CD4-positive, alpha-beta T cell (primary cell): ENCODE data around the gene NYNRIN. TPM values are rescaled to one million over a fixed set of nuclear protein-coding genes. Genes with fewer than 3 reads are reported as not detected.

Source experiments
- ATAC-seq: fragments of 200-7000 bp; cut with Tn5 transposase; one replicate; pipeline ENCODE4 v1.10.0; 2022; ENCODE audit warnings: mild to moderate bottlenecking; ENCODE audit not compliant: poor library complexity
- CTCF ChIA-PET: fragments of 350-600 bp; sonication (Branson Sonifier 250); formaldehyde crosslinking; loops from one replicate; lab custom pipeline; 2021; ENCODE audit warnings: antibody characterized with exemption, inconsistent platforms; lab: Charles Lee
- POLR2A ChIA-PET: fragments of 350-600 bp; sonication (Branson Sonifier 250); formaldehyde crosslinking; loops from one replicate; lab custom pipeline; 2021; ENCODE audit warnings: antibody characterized with exemption, inconsistent platforms; lab: Charles Lee
- DNase-seq, 14 experiments: peaks; one replicate each; pipeline ENCODE4 v3.0.0-alpha.2; 2013 to 2020; ENCODE audit warnings: mixed read lengths in 2 of 14
- H3K27ac ChIP-seq, 2 donors: one replicate each; pipeline versions ENCODE4 v1.5.1 to v1.7.0; 2013; ENCODE audit warnings: low read length in 2 of 2, low read depth in 1 of 2, mild to moderate bottlenecking in 1 of 2
- H3K27me3 ChIP-seq, 2 experiments: 1 replicate in 1 of 2; 2 replicates in 1 of 2; pipeline versions ENCODE4 v1.6.1 to v1.7.0; 2013; ENCODE audit warnings: low read length in 2 of 2, control low read depth in 1 of 2, mild to moderate bottlenecking in 1 of 2, moderate library complexity in 1 of 2; ENCODE audit not compliant: insufficient read depth in 2 of 2, control insufficient read depth in 1 of 2
- H3K36me3 ChIP-seq: one replicate; pipeline ENCODE4 v1.6.1; 2013; ENCODE audit warnings: low read length, control low read depth; ENCODE audit not compliant: insufficient read depth
- H3K4me1 ChIP-seq: one replicate; pipeline ENCODE4 v1.6.1; 2013; ENCODE audit warnings: low read length, control low read depth; ENCODE audit not compliant: insufficient read depth
- H3K4me3 ChIP-seq: one replicate; pipeline ENCODE4 v1.5.1; 2013; ENCODE audit warnings: mild to moderate bottlenecking, low read length, moderate library complexity
- H3K9me3 ChIP-seq, 2 experiments: 1 replicate in 1 of 2; 2 replicates in 1 of 2; pipeline versions ENCODE4 v1.6.1 to v1.7.0; 2013; ENCODE audit warnings: low read length in 2 of 2, mild to moderate bottlenecking in 2 of 2, control low read depth in 1 of 2, moderate library complexity in 1 of 2; ENCODE audit not compliant: control insufficient read depth in 1 of 2, insufficient read depth in 1 of 2
- H3K27ac Mint-ChIP-seq: one replicate; pipeline ENCODE4 v1.8.0; 2020; ENCODE audit warnings: mixed read lengths
- H3K27me3 Mint-ChIP-seq: one replicate; pipeline ENCODE4 v1.8.0; 2021; ENCODE audit warnings: mixed read lengths
- H3K36me3 Mint-ChIP-seq: one replicate; pipeline ENCODE4 v1.8.0; 2021; ENCODE audit warnings: low read depth, mixed read lengths
- H3K4me1 Mint-ChIP-seq: one replicate; pipeline ENCODE4 v1.8.0; 2021; ENCODE audit warnings: low read depth, mixed read lengths
- H3K4me3 Mint-ChIP-seq: one replicate; pipeline ENCODE4 v1.8.0; 2020; ENCODE audit warnings: mild to moderate bottlenecking, mixed read lengths
- H3K9me3 Mint-ChIP-seq: one replicate; pipeline ENCODE4 v1.8.0; 2020; ENCODE audit warnings: mixed read lengths
- intact Hi-C, 2 experiments: fragments of 100-400 bp; cut with DNase I in 1 of 2; cut with micrococcal nuclease in 1 of 2; formaldehyde crosslinking; loops; one replicate each; pipeline versions ENCODE4 v1.15.1 to v1.9.0; 2023 to 2025; cut with DNase I, micrococcal nuclease
- total RNA-seq, 174 experiments: library from RNA in 2 of 174; stranded (reverse) in 2 of 174; gene quantifications; one replicate each; pipeline ENCODE4 v1.2.3 and lab custom pipeline; 2021 to 2026
- TF ChIP-seq, protein P1 (sequence below): fragments of 200-600 bp; IDR thresholded peaks from one replicate; pipeline ENCODE4 v1.8.0; 2022; ENCODE audit warnings: antibody characterized with exemption, mild to moderate bottlenecking

NYNRIN gene
- total RNA-seq, 2 experiments from 2014 or later = 0.08 to 0.25 TPM

DNA sequence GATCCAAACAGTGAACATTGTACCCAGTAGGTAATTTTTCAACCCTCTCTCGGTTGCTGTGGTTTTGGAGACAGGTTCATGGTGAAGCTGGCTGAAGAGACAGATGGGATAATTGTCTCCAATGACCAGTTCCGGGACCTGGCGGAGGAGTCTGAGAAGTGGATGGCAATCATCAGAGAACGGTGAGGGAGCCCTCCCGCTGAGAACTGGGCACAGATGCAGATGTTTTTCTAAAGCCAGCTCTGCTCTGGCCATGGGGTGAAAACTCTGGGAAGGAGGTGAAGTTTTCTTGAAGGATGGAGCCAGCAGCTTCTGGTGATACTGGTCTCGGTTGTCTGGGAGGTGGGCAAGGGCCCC lies 37.2 kb downstream of the NYNRIN start:
- Histone ChIP-seq H3K27ac (no peak overlapping the region), H3K4me3 (no peak overlapping the region), H3K36me3 (peaks cover 93% of the 10 kb centered on the region), H3K27me3 (no peaks in the 10 kb centered on the region), H3K4me1 (peaks cover 45% of the 10 kb centered on the region), H3K9me3 (no peaks in the 10 kb centered on the region)
- Mint-ChIP-seq H3K4me1 (peaks cover 78% of the 10 kb centered on the region), H3K36me3 (peaks cover 88% of the 10 kb centered on the region), H3K27me3 (no peaks in the 10 kb centered on the region), H3K4me3 (no peak overlapping the region), H3K27ac (peak overlapping the region; percentile 68), H3K9me3 (no peaks in the 10 kb centered on the region)
- ATAC-seq = no peak
- CTCF ChIA-PET = interaction anchor here (0.6 to 3.6 kb wide), 9 partner anchors 9 to 193 kb away, joined by 3 to 64 read pairs (median 6); partner anchors contain the start of genes ADCY4 and TINF2
- POLR2A ChIA-PET = interaction anchor here (0.9 to 10.8 kb wide), 6 partner anchors 9 to 222 kb away, joined by 3 to 270 read pairs (median 5); partner anchors contain the start of genes ADCY4, CHMP4A, CIDEB and RABGGTA
- TF ChIP-seq, protein P1, sequence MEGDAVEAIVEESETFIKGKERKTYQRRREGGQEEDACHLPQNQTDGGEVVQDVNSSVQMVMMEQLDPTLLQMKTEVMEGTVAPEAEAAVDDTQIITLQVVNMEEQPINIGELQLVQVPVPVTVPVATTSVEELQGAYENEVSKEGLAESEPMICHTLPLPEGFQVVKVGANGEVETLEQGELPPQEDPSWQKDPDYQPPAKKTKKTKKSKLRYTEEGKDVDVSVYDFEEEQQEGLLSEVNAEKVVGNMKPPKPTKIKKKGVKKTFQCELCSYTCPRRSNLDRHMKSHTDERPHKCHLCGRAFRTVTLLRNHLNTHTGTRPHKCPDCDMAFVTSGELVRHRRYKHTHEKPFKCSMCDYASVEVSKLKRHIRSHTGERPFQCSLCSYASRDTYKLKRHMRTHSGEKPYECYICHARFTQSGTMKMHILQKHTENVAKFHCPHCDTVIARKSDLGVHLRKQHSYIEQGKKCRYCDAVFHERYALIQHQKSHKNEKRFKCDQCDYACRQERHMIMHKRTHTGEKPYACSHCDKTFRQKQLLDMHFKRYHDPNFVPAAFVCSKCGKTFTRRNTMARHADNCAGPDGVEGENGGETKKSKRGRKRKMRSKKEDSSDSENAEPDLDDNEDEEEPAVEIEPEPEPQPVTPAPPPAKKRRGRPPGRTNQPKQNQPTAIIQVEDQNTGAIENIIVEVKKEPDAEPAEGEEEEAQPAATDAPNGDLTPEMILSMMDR = no peak
- intact Hi-C loops = loop anchor here (1.0 to 10.0 kb wide), 5 partner anchors 71 to 421 kb away; partner anchors contain the start of genes DCAF11 (in 1 of the 2) and NRL (in 1 of the 2)
- no peak for DNase-seq

DNA sequence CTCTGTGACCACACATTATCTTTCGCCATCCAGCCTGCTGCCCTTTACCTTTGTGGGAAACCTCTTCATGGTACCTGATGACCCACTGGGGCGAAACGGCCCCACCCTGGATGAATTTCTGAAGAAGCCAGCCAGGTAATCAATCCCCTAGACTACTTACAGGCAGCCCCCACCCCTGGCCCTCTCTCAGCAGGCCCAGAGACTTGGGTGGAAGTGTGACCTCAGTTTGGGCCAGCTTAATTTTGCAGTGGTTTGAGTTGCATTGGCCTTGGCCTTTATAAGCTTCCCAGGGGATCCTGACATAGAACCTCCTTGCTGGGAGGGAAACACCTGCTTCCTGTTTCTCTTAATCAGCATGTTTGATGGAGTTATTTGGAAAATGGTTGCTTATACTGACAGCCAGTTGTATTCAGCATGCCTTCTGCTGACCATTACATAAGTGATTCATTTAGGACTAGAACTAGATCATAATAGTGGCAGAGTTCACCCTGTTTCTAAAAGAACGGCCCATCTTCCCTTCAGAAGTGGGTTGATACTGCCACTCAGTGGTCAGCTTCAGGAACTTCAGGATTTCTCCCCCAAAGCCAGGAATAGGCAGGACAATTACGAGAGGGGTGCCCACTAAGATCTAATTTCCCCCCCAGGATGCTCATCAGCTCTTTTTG lies 37.7 kb downstream of the NYNRIN start:
- H3K9me3 Mint-ChIP-seq = no peaks in the 10 kb centered on the region
- Histone ChIP-seq H3K36me3 (peaks cover 93% of the 10 kb centered on the region), H3K4me3 (no peak overlapping the region), H3K27me3 (no peaks in the 10 kb centered on the region), H3K9me3 (no peaks in the 10 kb centered on the region), H3K4me1 (peaks cover 45% of the 10 kb centered on the region), H3K27ac (no peak overlapping the region)
- H3K36me3 Mint-ChIP-seq = peaks cover 90% of the 10 kb centered on the region
- peak overlapping the region; percentile 68 for H3K27ac Mint-ChIP-seq
- peak in 7 of 14 experiments; percentile 29 to 78 (median 59) for DNase-seq
- ChIA-PET CTCF (interaction anchor here (0.6 to 3.6 kb wide), 16 partner anchors 9 to 276 kb away, joined by 3 to 64 read pairs (median 4); partner anchors contain the start of genes ADCY4, IRF9 and TINF2), POLR2A (interaction anchor here (0.8 to 10.8 kb wide), 9 partner anchors 9 to 223 kb away, joined by 3 to 270 read pairs (median 5); partner anchors contain the start of genes ADCY4, CHMP4A, CIDEB and NYNRIN)
- peaks cover 78% of the 10 kb centered on the region for H3K4me1 Mint-ChIP-seq
- TF ChIP-seq, protein P1 = peak; percentile 62
- H3K4me3 Mint-ChIP-seq = peak overlapping the region; percentile 68
- no peaks in the 10 kb centered on the region for H3K27me3 Mint-ChIP-seq
- intact Hi-C loops = loop anchor here (1.0 to 10.0 kb wide), 5 partner anchors 71 to 422 kb away; partner anchors contain the start of genes DCAF11 (in 1 of the 2) and NRL (in 1 of the 2)
- peak; percentile 54 for ATAC-seq

- CTCF ChIA-PET = interaction anchor here (0.7 to 3.6 kb wide), 13 partner anchors 10 to 276 kb away, joined by 3 to 64 read pairs (median 4); partner anchors contain the start of genes ADCY4, IRF9 and TINF2
- Histone ChIP-seq H3K4me1 (peaks cover 45% of the 10 kb centered on the region), H3K4me3 (no peak overlapping the region), H3K36me3 (peaks cover 88% of the 10 kb centered on the region), H3K9me3 (no peaks in the 10 kb centered on the region), H3K27me3 (no peaks in the 10 kb centered on the region), H3K27ac (peak overlapping the region; percentile 9 to 37)
- Mint-ChIP-seq H3K9me3 (no peaks in the 10 kb centered on the region), H3K4me3 (peak overlapping the region; percentile 77), H3K36me3 (peaks cover 91% of the 10 kb centered on the region), H3K27ac (peak overlapping the region; percentile 68), H3K4me1 (peaks cover 78% of the 10 kb centered on the region), H3K27me3 (no peaks in the 10 kb centered on the region)
- TF ChIP-seq, protein P1 = peak; percentile 26
- POLR2A ChIA-PET = interaction anchor here (0.8 to 10.8 kb wide), 8 partner anchors 9 to 224 kb away, joined by 3 to 270 read pairs (median 5); partner anchors contain the start of genes ADCY4, CHMP4A, NYNRIN and RABGGTA
- DNase-seq = peak in 3 of 14 experiments; percentile 25 to 39 (median 39)
- ATAC-seq = no peak
- intact Hi-C loops = loop anchor here (2.0 to 10.0 kb wide), 2 partner anchors 322 to 422 kb away; partner anchors contain the start of genes DCAF11 (in 1 of the 2) and NRL (in 1 of the 2)
Observed at GRCh38 chr14:24437020-24437735, 38.4 kb downstream of the NYNRIN start.
